Psoas muscle (tissue), 8 donors: ENCODE results near the gene ZNF555. TPM values are rescaled to one million over a fixed set of nuclear protein-coding genes. Genes with fewer than 3 reads are reported as not detected.
A peak's percentile ranks its signal among the peaks of the same experiment; 100 is the strongest.

Experiments
- ATAC-seq, 4 donors: fragments of 200-7000 bp; cut with Tn5 transposase; one replicate each; pipeline ENCODE4 v1.9.1; 2020; ENCODE audit warnings: moderate library complexity in 3 of 4, mild to moderate bottlenecking in 2 of 4
- DNase-seq, 2 donors: peaks; one replicate each; pipeline ENCODE4 v3.0.0-alpha.2; 2020
- H3K27ac ChIP-seq: fragments of 200-600 bp; one replicate; pipeline ENCODE4 v1.8.0; 2022
- H3K27me3 ChIP-seq, 3 donors: fragments of 200-600 bp in 1 of 3; one replicate each; pipeline versions ENCODE4 v1.6.1 to v1.8.0; 2013 to 2022; ENCODE audit warnings: low read length in 2 of 3, mild to moderate bottlenecking in 2 of 3, moderate library complexity in 1 of 3; ENCODE audit not compliant: insufficient read depth in 3 of 3
- H3K36me3 ChIP-seq, 2 donors: fragments of 200-600 bp in 1 of 2; one replicate each; pipeline versions ENCODE4 v1.6.1 to v1.8.0; 2013 to 2022; ENCODE audit warnings: low read depth in 1 of 2, mild to moderate bottlenecking in 1 of 2, moderate library complexity in 1 of 2; ENCODE audit not compliant: insufficient read depth in 1 of 2
- H3K4me1 ChIP-seq: fragments of 200-600 bp; one replicate; pipeline ENCODE4 v1.8.0; 2022
- H3K4me3 ChIP-seq: fragments of 200-600 bp; one replicate; pipeline ENCODE4 v1.8.0; 2022; ENCODE audit warnings: mild to moderate bottlenecking
- H3K9me3 ChIP-seq: fragments of 200-600 bp; one replicate; pipeline ENCODE4 v1.8.0; 2022
- WGBS, 3 donors: extraction: QIAGEN DNeasy Blood & Tissue Kit; methylation state at CpG; one replicate each; pipeline versions ENCODE4 v1.1.6 to v1.1.7; 2013; 5-methylcytosine and 5-hydroxymethylcytosine counted together
- intact Hi-C, 2 donors: fragments of 100-400 bp; cut with DNase I; formaldehyde crosslinking; loops; one replicate each; pipeline versions ENCODE4 v1.11.0 to v1.14.2; 2022
- polyA plus RNA-seq, 3 donors: library from polyadenylated mRNA; stranded (reverse); fragments of 200-250 nt; gene quantifications; one replicate each; pipeline ENCODE4 v1.2.3, GENCODE V29; 2013
- total RNA-seq, 4 donors: library from RNA; stranded (reverse); fragmentation: NEBNext Ultra II Directional in 2 of 4; extraction: Animal tissue kit (Norgen Biotek cat#: 25700) in 2 of 4; gene quantifications; one replicate each; pipeline versions ENCODE4 v1.2.1 to v1.2.4, GENCODE V29; 2021 to 2023
- TF ChIP-seq, protein P1 (sequence below): fragments of 200-600 bp; IDR thresholded peaks from one replicate; pipeline ENCODE4 v1.8.0; 2022; ENCODE audit warnings: antibody characterized with exemption
- donor health status: healthy with polysubstance abuse.
- donor health status: DM: no; HTN: no; CAD: no; lungs with moderate emphysema.
- donor health status: Bipolar disorder and iron deficiency.
- donor health status: healthy.
- donor health status: DM: yes; HTN: yes; CAD: no.
- donor health status: DM: no; HTN: no; CAD: no.
- donor health status: DM: no; HTN: no; CAD: no.
- donor health status: DM: yes; HTN: yes; CAD: no.

Gene ZNF555
- total and polyA plus RNA-seq, 7 donors, result 1.7 to 16.0 (median 2.9) TPM

DNA sequence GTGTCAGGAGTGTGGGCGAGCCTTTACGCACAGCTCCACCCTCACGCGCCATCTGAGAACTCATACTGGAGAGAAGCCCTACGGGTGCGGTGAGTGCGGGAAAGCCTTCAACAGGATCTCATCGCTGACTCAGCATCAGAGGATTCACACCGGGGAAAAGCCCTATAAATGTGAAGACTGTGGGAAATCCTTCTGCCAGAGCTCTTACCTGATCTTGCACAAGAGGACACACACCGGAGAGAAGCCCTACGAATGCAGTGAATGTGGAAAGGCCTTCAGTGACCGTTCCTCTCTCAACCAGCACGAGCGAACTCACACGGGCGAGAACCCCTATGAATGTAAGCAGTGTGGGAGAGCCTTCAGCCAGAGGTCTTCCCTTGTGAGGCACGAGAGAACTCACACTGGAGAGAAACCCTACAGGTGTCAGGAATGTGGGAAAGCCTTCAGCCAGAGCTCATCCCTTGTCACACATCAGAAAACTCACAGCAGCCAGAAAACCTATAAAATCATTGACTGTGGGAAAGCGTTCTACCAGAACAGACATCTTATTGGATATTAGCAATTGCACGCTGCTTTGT is 6.9 kb upstream of the ZNF555 start:
- H3K4me3 ChIP-seq, result no peak overlapping the region
- TF ChIP-seq, protein P1, sequence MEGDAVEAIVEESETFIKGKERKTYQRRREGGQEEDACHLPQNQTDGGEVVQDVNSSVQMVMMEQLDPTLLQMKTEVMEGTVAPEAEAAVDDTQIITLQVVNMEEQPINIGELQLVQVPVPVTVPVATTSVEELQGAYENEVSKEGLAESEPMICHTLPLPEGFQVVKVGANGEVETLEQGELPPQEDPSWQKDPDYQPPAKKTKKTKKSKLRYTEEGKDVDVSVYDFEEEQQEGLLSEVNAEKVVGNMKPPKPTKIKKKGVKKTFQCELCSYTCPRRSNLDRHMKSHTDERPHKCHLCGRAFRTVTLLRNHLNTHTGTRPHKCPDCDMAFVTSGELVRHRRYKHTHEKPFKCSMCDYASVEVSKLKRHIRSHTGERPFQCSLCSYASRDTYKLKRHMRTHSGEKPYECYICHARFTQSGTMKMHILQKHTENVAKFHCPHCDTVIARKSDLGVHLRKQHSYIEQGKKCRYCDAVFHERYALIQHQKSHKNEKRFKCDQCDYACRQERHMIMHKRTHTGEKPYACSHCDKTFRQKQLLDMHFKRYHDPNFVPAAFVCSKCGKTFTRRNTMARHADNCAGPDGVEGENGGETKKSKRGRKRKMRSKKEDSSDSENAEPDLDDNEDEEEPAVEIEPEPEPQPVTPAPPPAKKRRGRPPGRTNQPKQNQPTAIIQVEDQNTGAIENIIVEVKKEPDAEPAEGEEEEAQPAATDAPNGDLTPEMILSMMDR, result no peak
- intact Hi-C loops, result no loop called here
- ATAC-seq, result no peak
- no peaks in the 10 kb centered on the region for H3K27me3 ChIP-seq
- 97 to 99% (median 98%) methylated on average over 19 of the region's 19 CpGs for WGBS, 3 donors
- no peak overlapping the region for H3K27ac ChIP-seq
- H3K36me3 ChIP-seq, result peaks cover 18 to 34% of the 10 kb centered on the region in 2 donors
- H3K9me3 ChIP-seq, result peaks cover 67% of the 10 kb centered on the region
- no peak for DNase-seq
- H3K4me1 ChIP-seq, result no peaks in the 10 kb centered on the region

DNA sequence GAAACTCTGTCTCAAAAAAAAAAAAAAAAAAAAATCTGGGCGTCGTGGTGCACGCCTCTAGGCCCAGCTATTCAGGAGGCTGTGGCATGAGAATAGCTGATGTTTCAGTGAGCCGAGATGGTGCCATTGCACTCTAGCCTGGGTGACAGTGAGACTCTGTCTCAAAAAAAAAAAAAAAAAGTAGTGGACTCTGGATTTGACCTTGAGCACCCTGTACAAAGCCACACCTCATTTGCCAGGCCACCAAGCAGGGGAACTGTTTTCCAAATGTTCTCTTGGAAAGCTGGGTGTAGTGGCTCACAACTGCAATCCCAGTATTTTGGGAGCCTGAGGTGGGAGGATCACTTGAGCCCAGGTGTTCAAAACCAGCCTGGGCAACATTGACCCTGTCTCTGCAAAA is 3.8 kb upstream of the ZNF555 start:
- Histone ChIP-seq H3K9me3 (peaks cover 56% of the 10 kb centered on the region), H3K27ac (no peak overlapping the region), H3K4me3 (no peak overlapping the region), H3K27me3 (peaks cover 0 to 1% (median 0%) of the 10 kb centered on the region in 3 donors), H3K4me1 (peaks cover 2% of the 10 kb centered on the region), H3K36me3 (peaks cover 15 to 27% of the 10 kb centered on the region in 2 donors)
- DNase-seq, result no peak
- WGBS, 3 donors, result 87 to 92% (median 87%) methylated on average over 4 of the region's 4 CpGs
- TF ChIP-seq, protein P1, result no peak
- no peak for ATAC-seq
- intact Hi-C loops, result no loop called here

DNA sequence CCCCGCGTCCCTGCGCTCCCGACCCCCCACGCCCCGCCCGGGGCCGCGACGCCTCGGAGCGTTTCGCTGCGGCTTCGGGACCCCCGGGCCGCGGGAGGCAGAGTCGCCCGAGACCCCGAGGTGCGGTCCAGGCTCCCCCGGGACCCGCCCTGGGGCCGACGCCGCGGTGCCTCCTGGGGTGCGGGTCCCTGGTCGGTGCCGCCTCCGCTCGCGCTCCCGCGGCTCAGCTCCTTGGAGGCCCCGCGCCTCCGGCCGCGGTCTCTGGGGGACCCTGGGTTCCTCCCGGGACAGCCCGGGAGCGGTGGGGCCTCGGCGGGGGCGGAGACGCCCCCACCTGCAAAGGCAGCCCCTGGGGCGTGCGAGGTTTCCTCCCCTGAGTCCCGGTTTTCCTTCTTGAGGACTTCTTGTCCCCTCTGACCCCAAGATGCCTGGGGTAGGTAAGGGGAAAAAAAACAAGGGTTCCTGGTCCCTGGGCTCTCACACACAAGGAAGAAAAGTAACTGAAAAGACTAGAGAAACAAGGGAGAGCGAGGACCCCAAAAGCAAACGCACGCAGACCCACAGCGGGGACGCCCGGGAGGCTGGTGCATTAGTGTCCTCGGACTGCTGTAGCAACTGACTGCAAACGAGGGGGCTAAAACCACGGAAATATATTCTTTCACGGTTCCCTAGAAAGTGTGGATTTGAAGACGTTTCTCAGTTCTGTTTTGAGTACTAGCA is 740 bp downstream of the ZNF555 start:
- TF ChIP-seq, protein P1, result no peak
- no peak for ATAC-seq
- Histone ChIP-seq H3K36me3 (no peaks in the 10 kb centered on the region), H3K27me3 (peaks cover 0 to 1% (median 0%) of the 10 kb centered on the region in 3 donors), H3K9me3 (peaks cover 16% of the 10 kb centered on the region), H3K27ac (peak overlapping the region; percentile 93), H3K4me1 (peaks cover 17% of the 10 kb centered on the region), H3K4me3 (peak overlapping the region; percentile 96)
- no peak for DNase-seq
- intact Hi-C loops, result loop anchor here (5.0 to 10.0 kb wide), 2 partner anchors 100 to 103 kb away; partner anchors contain the start of gene ZNF77 (in 2 of the 2)
- WGBS, 3 donors, result 1 to 2% (median 2%) methylated on average over 38 to 62 of the region's 62 CpGs

DNA sequence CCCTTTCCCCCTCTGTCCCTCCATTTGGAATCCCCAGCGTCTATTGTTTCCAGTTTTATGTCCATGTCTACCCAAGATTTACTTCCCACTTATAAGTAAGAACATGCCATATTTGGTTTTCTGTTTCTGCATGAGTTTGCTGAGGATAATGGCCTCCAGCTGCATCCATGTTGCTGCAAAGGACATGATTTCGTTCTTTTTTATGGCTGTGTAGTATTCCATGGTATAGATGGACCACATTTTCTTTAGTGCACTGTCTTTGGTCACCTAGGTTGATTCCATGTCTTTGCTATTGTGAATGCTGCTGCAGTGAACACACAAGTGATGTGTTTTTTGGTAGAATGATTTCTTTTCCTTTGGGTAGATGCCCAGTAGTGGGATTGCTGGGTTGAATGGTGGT is 3.8 kb downstream of the ZNF555 start:
- Histone ChIP-seq H3K9me3 (peaks cover 10% of the 10 kb centered on the region), H3K4me3 (no peak overlapping the region), H3K27ac (no peak overlapping the region), H3K36me3 (no peaks in the 10 kb centered on the region), H3K4me1 (peaks cover 17% of the 10 kb centered on the region), H3K27me3 (peaks cover 0 to 3% (median 0%) of the 10 kb centered on the region in 3 donors)
- 87 to 93% (median 92%) methylated on average over 2 of the region's 2 CpGs for WGBS, 3 donors
- no peak for DNase-seq
- ATAC-seq, result no peak
- intact Hi-C loops, result loop anchor here in 1 of 2 donors (10.0 kb wide), 1 partner anchor 100 kb away; the partner anchor contains the start of gene ZNF77
- TF ChIP-seq, protein P1, result no peak
